Left forelimb (tissue), 1 donor: ENCODE results near the gene PCBP2.
A peak's percentile ranks its signal among the peaks of the same experiment; 100 is the strongest.
"Not testable (repeated sequence)": the region's sequence is repeated elsewhere in the genome, so short reads cannot be mapped to it uniquely, and the experiment has no call there.

Source experiments
- DNase-seq: peaks from one replicate; pipeline ENCODE4 v3.0.0-alpha.2; 2018; ENCODE audit warnings: low spot score

PCBP2 gene

DNA sequence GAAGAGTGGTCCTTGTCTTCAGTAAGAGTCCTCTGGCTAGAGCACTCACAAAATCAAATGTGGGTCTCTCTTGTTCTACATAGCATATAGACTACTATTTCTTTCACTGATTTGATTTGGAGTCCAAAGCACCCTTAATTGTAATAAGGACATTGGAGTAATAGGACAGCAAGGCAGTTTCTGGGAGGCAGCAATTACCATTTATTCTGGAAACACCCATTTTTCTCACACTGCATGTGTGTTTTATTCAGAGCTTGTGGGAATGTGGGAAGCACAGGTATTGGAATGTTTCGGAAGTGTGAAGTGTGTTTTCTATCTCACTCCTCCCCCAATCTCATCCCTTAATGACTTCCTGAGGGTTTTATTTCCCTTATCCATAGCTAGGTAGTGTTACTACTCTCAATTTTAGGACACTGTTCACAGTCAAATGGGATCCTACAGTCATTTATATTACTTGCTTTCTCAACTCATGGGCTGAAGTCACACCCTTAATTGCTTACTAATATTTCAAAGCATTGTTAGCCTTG is 20.2 kb downstream of the PCBP2 start:
- no peak for DNase-seq

DNA sequence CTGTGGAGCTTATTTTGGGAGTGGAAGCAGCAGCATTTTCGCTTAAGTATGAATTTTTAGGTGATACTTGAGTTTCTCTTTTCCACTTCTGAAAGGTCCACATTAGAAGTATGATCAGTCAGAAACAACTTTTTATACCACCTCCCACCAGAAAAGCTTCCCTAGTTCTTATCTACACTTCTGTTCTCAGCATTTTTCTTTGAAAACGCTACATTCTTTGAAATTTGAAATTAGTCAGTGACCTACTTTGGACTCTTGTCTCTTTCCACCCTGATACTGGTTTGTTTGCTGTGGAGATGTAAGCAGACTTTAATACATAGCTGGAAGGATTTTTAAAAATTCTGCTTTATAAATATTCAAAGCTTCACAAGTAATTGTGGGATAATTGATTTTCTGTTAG is 22.2 kb downstream of the PCBP2 start:
- DNase-seq: no peak

DNA sequence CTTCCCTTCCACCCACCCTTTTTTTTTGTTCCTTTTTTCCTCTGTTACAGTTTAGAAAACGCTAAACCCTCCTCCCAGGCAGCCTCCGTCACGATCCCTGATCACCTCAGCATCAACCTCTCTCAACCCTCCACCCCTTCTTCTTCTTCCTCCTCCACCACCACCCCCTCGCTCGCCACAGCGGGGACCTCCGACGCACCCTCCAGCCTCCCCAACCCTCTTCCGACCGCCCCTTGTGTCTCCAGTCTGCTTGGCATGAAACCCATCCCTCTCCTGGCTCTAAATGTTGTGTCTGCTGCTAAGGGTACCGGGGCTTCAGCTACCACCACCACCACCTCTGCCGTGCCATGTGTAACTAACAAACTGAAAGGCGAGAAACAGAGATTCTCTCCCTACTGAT is 22.9 kb downstream of the PCBP2 start:
- no peak for DNase-seq

DNA sequence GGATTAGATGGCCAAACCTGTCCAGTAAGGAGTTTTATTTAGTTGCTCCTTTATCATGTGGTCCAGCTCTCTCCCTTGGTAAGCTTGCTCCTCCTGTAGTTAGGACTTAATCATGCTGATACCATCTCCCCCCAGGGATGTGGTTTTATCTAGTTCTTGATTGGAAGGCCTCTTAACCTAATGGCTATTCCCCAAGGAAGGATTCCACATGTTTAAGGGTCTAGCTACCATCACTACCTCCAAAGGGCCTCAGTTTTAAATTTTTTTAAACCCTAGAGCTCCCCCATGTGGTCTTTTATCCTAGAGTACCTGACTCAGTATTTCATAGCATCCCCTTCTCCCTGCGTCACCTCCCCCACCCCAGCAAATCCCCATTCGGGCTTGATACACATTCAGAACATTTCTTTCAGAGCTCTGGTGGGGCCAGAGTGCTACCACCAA is 24.9 kb downstream of the PCBP2 start:
- DNase-seq: no peak

DNA sequence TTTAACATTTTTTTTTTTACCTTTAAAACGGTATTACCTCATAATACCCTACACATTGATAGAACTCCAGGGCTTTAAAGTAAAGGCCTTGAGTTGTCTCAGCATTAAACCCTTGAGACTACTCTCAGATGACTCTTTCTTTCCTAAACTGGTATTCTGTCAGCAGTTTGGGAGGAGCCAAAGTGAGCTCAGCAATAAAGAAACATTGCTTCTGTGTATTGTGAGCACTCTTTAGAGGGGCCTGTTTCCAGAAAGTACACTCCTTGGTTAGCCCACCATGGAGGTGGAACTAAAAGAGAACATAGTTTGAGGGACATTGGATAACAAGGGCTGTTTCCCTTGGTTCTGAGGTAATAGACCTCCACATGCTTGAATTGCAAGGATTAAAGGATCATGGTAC is 27.0 kb downstream of the PCBP2 start:
- DNase-seq: no peak

DNA sequence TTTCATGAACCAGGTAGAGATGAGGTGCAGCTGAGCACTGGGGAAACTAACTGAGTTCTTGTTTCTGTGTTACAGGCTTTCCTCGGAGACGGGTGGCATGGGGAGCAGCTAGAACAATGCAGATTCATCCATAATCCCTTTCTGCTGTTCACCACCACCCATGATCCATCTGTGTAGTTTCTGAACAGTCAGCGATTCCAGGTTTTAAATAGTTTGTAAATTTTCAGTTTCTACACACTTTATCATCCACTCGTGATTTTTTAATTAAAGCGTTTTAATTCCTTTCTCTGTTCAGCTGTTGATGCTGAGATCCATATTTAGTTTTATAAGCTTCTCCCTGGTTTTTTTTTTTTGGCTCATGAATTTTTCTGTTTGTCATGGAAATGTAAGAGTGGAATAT is 27.4 kb downstream of the PCBP2 start:
- no peak for DNase-seq

DNA sequence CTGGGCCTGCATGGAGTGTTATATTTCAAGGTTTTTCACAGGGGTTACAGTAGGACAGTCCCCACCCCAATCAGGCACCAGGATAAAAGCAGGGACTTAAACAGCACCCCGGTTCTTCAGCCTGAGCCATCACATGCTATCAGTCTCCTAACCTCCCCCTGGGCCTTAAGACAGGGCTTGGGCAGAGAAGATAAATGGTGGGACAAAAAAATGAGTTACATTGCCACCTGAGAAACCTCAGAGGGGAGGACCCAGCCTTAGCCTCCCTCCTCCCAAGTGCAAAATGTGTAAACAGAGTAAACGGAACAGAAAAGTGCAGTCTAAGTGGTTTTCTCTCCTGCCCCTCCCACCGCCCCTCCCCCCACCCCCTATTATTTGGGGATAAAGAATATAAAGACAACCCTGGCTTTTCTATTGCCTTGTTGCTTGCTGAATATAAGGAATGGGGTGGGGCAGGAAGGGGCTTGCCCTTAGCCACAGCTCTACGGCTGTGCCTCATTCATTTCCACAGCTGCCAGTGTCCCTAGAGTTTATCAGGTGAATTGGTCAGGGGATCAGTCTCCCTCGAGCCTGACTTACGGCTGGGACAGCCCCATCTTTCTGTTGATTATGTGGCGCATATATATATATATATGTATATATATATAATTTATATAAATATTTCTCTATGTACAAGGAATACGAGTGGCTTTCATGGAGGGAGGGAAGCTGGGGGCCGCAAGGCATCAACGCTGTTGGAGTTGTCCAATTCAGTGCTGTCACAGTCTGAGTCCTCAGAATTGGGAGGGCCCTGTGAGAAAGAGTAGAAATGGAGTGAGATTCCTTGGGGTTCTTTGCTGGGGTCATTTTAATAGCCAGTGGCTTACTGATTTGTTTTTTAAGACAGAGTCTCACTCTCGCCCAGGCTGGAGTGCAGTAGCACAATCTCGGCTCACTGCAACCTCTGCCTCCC is 28.9 kb downstream of the PCBP2 start:
- no peak for DNase-seq

DNA sequence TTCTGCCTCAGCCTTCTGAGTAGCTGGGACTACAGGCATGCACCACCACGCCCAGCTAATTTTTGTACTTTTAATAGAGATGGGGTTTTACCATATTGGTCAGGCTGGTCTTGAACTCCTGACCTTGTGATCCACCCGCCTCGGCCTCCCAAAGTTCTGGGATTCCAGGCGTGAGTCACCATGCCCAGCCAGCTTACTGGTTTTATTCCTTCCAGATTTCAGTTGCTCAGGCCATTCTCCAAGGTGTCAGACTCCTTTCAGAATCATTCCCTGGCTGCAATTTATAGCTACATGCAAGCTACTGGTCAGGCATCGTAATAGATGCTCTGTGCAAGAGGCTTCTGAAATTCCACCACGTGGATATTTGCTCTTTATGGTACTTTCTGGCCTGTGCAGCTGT is 29.6 kb downstream of the PCBP2 start:
- not testable (repeated sequence) for DNase-seq

DNA sequence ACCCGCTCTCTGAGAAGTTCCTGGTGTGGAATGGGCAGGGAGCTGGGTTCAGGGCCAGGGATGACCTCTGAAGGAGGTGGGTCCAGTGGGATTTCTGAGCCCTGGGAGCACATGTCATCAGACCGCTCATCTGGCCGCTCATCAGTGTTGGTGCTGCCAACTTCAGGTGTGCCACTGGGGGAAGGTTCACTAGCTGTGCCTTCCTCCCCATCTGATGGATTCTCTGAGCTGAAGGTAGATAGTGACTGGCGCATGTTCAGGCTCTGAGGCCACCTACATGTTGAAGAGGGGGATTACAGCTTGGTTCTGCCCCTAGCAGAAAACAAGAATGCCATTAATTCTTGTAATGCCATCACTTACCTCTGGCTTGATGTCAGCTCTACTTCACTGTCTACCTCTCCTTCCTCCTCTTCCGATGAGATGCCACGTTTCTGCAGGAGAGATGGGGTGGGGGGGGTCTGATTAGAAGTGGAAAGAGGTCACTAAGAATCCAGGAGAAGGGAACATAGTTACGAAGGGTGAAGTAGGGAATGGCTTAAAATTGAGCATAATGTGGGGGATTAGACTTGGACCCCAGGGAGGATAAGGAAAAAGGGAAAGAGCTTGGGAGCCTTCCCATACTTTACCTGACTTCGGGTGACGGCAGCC is 30.2 kb downstream of the PCBP2 start:
- no peak for DNase-seq

DNA sequence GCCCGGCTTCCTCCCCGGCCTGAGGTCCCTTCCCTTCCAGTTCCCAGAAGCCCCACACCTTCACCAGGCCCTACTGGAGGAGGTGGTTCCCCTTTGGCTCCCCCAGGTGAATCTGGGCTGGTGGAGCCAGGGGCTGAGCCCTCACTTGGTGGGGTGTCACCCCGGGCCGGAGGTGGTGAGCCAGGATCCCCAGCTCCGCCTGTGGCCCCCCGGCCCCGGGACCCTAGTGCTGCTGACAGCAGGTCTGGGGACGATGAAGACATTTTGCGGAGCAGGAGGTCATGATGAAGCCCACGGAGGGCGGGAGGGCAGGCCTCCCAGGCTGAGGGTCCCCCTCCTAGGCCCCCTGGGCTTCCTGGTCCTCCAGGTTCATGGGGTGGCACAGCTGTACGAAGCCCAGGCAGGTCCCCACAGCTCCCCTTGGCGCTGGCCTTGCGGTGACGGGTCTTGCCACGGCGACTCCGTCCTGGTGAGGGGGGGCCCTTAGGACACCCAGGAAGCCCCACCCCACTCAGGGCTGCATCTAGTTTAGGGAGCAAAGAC is 30.8 kb downstream of the PCBP2 start:
- no peak for DNase-seq

DNA sequence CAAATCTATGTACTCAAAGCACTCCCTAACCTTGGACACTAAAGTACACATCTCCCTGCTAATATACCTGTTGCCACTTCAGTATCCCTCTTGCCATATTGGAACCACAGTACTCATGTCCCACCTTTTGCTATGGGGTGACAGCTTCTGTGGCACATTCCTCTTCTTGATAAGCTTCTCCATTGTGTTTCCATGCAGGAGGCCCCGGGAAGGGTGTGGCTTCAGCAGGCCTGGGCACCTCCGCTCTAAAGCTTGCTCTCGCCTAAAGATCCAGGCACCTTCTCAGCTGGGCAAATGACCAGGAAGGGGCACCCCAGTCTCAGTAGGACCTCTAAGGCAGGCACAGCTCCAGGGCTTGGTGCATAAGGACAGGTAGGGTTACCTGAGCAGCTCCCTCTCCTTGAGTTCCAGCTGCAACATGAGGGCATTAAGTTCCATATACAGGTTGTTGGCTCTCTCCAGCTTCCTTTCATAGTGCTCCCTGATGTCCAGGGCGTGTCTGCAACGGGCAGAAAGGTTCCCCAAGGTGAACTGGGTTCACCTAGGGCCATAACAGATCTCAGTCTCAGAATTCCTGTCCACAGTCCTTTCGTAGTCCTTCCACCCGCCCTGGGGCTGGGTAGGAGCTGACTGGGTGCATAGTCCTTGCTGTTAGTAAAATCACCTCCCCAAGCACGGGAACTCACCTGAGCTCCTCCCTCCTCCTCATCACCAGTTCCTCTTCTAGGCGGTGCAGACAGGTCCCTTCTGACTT is 31.5 kb downstream of the PCBP2 start:
- DNase-seq: no peak

DNA sequence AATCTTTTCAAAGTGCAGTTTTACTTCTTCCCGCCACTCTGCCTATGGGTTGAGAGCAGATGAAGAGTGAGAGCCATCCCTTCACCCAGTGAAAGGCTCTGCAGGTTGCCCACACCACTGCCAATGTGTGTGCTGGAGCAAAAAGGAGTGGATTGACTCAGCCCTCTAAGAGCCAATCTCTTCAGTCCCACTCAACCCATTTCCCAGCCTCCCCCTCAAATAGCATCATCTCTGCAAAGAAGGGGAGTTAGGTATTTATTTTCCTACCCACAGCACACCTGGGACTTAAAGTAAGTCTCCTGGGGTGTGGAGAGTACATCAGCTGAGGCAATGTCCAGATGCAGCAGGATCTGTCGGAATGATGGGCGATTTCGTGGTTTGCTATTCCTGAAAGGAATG is 32.1 kb downstream of the PCBP2 start:
- DNase-seq: no peak

DNA sequence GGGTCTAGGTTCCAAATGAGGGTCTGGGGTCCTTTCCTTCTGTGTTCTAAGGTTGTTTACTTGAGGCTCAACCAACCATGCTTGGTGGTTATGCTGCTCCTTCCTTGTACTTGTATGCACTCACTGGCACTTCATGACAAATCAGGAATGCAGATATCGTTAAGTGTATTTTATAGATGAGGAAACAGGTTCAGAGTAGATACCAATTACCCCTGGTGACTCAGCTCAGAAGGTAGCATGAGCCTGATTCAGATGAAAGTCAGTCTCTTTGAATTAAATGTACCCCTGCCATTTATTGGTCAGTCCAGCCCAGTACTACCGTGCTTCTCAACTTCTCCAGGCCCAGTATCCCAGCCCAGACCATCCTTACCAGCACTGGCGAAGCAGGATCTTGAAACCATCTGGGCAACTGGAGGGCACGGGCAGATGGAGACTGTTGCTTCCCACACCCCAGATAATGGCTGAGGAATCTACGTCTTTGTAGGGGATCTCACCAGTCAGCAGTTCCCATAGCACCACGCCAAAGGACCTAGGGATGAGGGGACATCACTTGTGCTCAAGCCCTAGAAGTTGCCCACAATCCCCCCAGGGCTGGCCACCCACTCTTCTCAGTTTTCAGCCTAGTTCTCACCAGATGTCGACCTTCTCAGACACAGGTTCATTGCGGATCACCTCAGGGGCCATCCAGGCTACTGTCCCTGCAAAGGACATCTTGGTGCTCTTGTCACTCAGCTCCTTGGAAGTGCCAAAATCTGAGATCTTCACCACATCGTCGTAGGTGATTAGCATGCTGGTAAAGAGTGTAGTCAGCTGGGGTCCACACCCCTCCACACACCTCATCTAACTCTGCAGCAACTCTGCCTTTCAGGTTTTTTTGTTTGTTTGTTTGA is 33.0 kb downstream of the PCBP2 start:
- DNase-seq: no peak

DNA sequence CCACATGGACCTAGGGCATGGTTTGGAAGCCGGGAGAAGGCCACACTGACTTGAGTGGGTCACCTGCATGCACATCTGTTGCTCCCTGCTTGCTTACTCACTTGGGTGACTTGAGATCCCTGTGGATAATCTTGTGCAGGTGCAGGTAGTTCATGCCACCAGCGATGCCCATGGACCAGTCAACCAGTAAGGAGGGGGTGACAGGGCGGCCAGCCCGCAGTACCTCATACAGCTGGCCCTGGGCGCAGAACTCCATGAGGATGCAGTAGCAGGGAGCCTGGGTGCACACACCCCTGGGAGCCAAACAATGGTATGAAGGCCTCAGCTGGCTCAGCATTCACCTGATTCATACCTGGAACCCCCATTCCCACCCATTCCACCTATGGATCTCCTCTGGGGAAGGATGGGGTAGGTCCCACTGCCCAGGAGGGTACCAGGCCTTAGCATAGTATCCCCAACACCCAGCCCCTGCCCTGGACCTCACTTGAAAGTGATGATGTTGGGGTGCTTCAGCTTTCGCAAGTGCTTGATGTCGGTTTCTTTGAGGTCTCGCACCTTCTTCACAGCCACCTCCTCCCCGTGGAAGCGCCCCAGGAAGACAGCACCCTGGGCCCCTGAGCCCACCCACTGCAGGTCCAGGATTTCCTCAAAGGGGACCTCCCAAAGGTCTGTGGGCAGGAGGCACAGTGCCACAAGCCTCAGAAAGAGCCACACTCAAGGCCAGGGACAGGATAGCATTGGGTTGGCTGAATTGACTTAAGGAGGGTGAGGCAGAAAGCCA is 34.2 kb downstream of the PCBP2 start:
- DNase-seq: no peak

DNA sequence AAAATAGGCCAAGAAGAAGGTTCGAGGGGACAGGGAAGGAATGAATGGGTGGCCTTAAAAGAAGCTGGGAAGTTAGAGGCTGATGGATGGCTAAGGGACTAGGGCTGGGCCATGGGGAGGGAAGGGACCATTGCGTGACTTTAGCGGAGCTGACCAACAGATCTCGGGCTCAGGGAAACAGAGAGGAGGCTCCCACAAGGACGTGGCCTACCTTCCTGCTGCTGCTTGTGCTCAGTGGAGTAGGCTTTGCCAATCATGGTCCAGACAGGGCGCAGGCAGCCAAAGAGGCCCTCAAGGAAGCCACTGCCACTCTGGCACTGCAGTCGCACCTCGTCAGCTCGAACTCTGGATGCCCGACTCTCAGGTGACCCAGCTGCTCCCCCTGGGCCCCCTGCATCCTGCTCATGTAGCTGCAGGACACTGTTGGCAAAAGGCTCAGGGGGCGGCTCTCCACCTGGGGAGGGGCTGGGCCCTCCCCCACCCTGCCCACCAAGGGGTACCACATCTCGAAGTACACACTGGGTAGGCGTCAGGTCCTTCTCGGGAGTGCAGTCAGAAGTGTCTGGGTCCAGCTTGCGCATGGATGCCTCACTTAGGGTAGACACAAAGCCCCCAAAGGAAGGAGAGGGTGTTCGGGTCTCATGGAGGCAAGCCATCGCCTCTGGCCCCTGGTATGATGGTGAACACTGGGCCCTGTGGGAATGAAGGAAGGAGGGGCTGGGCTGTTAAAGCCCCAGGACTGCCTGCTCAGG is 35.0 kb downstream of the PCBP2 start:
- no peak for DNase-seq

DNA sequence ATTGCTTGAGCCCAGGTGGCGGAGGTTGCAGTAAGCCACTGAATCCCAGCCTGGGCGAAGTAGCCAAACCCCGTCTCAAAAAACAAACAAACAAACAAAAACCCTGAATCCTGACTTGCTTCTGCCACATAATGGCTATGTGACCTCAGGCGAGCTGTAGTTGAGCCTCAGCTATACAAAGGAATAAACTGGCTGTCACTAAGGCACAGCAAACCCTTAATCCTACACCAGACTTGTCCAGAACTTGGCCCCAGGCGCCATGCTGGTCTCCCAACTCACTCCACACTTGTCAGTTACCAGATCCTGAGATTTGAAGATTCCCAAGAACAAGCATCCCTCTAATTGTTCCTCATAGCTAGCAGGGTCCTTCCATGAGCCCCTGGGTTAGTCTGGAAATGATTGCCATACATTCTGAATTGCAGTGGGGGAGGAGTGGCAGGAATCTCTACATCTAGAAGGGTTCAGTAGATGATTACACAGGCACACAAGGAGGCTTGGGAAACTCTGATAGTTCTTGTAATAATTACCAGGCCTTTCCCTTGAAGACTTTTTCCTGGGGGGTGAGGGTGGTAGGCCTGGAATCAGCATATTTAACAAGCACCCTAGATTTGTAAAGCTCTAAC is 37.5 kb downstream of the PCBP2 start:
- DNase-seq: no peak

DNA sequence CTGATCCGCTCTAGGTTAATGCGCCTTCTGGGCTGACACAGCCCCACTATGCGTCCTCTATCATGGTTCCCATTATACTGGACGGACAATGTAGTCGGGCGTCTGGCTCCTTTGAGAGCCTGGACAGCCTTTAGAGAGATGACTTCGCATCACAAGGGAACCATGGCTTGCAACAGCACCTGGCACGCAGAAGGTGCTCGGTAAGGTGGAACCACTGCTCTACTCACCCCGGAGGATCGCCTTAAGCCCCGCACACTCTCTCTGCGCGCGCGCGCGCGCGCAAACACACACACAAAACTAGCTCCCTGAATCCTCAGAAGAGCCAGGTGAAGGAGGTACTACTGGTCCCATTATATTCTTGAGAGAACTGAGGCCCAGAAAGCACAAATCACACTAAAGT is 40.3 kb downstream of the PCBP2 start:
- DNase-seq: no peak

DNA sequence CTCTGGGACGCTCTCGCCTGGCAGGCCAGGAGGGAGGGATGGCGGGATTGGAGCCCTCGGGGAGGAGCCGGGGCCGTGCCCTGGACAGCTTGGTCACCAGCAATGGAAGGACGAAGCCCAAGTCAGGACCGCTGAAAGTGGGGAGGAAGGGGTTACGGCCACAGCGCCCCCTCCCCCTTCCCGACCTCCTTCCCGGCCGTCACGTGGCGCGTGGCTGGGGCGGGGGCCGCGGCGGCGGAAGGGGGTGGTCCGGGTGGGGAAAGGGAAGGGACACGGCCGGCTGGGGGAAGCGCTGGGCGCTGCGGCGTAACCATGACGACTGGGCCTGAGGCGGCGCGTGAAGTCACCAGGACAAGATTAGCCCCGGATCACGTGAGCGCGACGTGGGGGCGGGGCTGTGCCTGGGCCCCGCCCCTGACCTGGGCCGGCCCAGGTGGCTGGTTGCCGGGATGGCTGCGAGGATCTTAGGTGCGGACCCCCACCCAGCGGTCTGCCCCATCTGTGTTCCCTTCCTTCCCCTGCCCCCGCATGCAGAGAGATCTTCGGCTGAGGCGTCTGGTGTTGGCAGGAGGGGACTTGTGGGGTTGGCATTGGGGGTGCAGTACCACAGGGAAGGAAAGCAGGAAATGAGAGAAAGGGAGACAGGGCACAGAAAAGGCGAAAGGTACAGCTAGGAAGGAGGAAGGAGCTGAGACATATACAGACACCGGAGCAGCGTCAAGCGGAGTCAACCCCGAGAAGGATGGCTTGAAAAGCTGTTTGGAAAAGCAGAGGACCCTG is 41.1 kb downstream of the PCBP2 start:
- peak; percentile 98 for DNase-seq
